ENCODE measurements around the gene FAIM. TPM values are rescaled to one million over a fixed set of nuclear protein-coding genes. Genes with fewer than 3 reads are reported as not detected.

Gene FAIM
- total and polyA plus RNA-seq, 2 donors = 16.5 to 23.1 TPM

DNA sequence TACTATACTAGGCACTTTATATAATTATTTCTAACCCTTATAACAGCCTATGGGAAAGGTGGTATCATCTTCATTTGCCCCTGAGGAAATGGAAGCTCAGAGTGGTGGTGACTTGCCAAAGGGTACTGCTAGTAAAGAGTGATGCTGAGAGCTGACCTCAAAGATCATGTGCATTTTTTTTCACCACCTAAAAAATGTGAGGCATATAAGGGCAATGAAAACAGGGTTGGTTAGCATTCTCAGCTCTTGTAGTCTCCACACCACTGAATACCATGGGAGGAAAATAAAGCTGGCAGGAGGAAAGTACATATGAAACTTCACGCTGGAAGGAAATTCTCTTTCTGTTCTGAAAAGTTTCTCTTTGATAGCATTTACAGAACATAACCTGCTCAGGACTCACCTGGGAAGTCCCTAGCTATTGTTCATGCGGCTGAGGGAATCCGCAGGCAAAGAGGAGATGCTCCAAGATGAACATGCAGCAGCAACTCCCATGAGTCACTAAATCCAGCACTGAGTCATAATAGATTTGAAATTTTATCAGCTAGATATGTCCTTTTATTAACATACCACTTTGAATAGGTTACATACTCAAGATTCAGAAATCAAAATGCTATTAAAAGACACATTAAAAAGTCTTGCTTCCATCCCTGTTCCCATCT is 17.3 kb downstream of the FAIM start:
- 91% methylated on average over 3 of the region's 3 CpGs for WGBS
- Histone ChIP-seq H3K4me1 (ENCODE audit: insufficient read depth) (no peaks in the 10 kb centered on the region), H3K4me3 (ENCODE audit: low read depth, low read length) (no peak overlapping the region), H3K27ac (ENCODE audit: low read depth) (no peak overlapping the region), H3K36me3 (ENCODE audit: insufficient read depth) (peaks cover 2% of the 10 kb centered on the region)
- no peak for DNase-seq (ENCODE audit: extremely low spot score)

DNA sequence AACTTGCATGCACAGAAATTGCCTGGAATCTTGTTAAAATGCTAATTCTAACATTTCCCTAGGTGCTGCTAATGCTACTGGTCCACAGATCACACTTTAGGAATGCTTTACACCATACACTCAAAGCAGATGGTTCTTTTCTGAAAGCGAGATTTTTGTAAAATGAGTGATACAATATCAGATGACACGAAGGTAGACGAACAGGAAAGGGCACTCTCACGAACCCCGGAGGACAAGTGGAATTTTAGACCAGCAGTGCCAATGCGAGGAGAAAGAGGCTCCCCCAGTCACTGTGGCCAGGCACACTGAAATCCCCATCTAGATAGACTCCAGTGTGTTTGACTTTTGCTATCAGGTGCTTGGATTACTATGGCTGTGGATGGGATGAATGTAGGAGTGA is 21.0 kb downstream of the FAIM start:
- no peaks in the 10 kb centered on the region for H3K4me1 ChIP-seq (ENCODE audit: insufficient read depth)
- no peak for DNase-seq (ENCODE audit: extremely low spot score)
- no peak overlapping the region for H3K4me3 ChIP-seq (ENCODE audit: low read depth, low read length)
- WGBS = 74% methylated on average over 6 of the region's 6 CpGs
- H3K27ac ChIP-seq (ENCODE audit: low read depth) = no peak overlapping the region
- peaks cover 4% of the 10 kb centered on the region for H3K36me3 ChIP-seq (ENCODE audit: insufficient read depth)

DNA sequence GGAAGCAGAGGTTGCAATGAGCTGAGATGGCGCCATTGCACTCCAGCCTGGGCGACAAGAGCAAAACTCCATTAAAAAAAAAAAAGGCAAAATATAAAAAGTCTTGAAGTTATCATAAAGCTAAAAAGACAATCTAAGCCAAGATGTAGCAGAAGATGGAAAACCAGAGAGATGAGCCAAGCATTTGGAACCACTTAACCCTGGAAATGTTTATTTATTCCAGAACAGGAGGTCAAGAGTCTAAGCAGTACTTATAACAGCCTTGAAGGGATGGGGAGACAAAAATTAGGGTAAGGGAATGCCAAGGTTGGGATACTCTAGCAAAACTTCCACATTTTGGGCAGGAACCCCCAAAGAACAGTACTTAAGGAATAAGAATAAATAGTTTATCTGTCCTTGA is 30.1 kb downstream of the FAIM start:
- no peak overlapping the region for H3K4me3 ChIP-seq (ENCODE audit: low read depth, low read length)
- H3K4me1 ChIP-seq (ENCODE audit: insufficient read depth) = no peaks in the 10 kb centered on the region
- H3K36me3 ChIP-seq (ENCODE audit: insufficient read depth) = peaks cover under 1% of the 10 kb centered on the region
- no peak overlapping the region for H3K27ac ChIP-seq (ENCODE audit: low read depth)
- no peak for DNase-seq (ENCODE audit: extremely low spot score)
- 89% methylated on average over 2 of the region's 2 CpGs for WGBS

DNA sequence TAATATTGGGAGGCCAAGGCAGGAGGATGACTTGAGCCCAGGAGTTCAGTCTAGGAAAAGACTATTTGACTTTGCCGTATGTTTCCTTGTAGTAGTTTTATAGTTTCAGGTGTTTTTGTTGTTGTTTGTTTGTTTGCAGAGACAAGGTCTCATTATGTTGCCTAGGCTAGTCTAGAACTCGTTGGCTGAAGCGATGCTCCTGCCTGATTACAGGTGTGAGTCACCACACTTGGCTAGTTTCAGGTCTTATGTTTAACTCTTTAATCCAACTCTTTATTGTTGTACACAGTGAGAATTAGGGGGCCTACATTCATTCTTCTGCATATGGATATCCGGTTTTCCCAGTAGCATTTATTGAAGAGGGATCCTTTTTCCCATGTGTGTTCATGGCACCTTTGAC is 32.0 kb downstream of the FAIM start:
- no peaks in the 10 kb centered on the region for H3K4me1 ChIP-seq (ENCODE audit: insufficient read depth)
- WGBS = 83% methylated on average over 4 of the region's 4 CpGs
- no peak overlapping the region for H3K27ac ChIP-seq (ENCODE audit: low read depth)
- H3K4me3 ChIP-seq (ENCODE audit: low read depth, low read length) = no peak overlapping the region
- no peak for DNase-seq (ENCODE audit: extremely low spot score)
- no peaks in the 10 kb centered on the region for H3K36me3 ChIP-seq (ENCODE audit: insufficient read depth)

DNA sequence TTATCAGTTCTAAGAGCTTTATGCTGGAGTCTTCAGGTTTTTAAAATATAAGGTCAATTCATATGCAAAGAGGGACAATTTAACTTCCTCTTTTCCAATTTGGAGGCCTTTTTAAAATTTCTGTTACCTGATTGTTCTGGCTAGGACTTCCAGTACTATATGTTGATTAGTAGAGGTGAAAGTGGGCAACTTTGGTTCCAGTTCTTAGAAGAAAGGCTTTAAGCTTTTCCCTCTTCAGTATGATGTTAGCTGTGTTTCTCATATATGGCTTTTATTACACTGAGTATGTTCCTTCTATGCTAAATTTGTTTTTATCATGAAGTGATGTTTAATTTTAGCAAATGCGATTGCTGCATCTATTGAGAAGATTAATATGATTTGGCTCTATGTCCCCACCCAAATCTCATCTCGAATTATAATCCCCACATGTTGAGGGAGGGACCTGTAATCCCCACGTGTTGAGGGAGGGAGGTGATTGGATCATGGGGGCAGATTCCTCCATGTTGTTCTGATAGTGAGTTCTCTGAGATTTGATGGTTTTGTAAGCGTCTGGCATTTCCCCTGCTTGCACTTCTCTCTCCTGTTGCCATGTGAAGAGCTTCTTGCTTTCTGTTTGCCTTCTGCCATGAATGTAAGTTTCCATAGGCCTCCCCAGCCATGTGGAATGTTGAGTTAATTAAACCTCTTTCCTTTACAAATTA is 33.8 kb downstream of the FAIM start:
- Histone ChIP-seq H3K36me3 (ENCODE audit: insufficient read depth) (no peaks in the 10 kb centered on the region), H3K27ac (ENCODE audit: low read depth) (no peak overlapping the region), H3K4me1 (ENCODE audit: insufficient read depth) (no peaks in the 10 kb centered on the region), H3K4me3 (ENCODE audit: low read depth, low read length) (no peak overlapping the region)
- no peak for DNase-seq (ENCODE audit: extremely low spot score)
- 81% methylated on average over 4 of the region's 4 CpGs for WGBS

DNA sequence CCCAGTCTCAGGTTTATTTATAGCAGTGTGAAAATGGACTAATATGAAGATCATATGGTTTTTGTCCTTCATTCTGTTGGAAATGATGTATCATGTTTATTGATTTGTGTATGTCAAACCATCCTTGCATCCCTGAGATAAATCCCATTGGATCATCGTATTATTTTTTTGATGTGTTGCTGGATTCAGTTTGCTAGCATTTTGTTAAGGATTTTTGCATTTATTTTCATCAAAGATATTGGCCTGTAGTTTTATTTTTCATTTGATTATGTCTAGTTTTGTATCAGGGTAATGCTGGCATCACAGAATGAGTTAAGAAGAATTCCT is 34.3 kb downstream of the FAIM start:
- H3K27ac ChIP-seq (ENCODE audit: low read depth) = no peak overlapping the region
- H3K36me3 ChIP-seq (ENCODE audit: insufficient read depth) = no peaks in the 10 kb centered on the region
- H3K4me1 ChIP-seq (ENCODE audit: insufficient read depth) = no peaks in the 10 kb centered on the region
- WGBS = 96% methylated on average over 1 of the region's 1 CpG
- no peak overlapping the region for H3K4me3 ChIP-seq (ENCODE audit: low read depth, low read length)
- DNase-seq (ENCODE audit: extremely low spot score) = no peak

DNA sequence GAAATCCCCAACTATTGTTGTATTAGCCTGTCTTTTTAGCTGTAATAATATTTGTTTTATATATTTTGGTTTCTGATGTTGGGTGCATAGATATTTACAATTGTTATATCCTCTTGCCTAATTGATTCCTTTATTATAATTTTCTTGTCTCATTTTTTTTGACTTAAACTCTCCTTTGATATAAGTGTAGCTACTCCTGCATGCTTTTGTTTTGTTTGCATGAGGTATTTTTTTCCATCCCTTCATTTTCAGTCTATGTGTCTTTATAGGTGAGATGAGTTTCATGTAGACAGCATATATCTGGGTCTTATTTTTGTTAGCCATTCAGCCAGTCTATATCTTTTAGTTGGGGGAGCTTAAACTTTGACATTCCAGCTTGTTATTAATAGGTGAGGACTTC is 37.4 kb downstream of the FAIM start:
- no peaks in the 10 kb centered on the region for H3K4me1 ChIP-seq (ENCODE audit: insufficient read depth)
- no peak overlapping the region for H3K4me3 ChIP-seq (ENCODE audit: low read depth, low read length)
- peaks cover 3% of the 10 kb centered on the region for H3K36me3 ChIP-seq (ENCODE audit: insufficient read depth)
- no peak for DNase-seq (ENCODE audit: extremely low spot score)
- H3K27ac ChIP-seq (ENCODE audit: low read depth) = no peak overlapping the region

DNA sequence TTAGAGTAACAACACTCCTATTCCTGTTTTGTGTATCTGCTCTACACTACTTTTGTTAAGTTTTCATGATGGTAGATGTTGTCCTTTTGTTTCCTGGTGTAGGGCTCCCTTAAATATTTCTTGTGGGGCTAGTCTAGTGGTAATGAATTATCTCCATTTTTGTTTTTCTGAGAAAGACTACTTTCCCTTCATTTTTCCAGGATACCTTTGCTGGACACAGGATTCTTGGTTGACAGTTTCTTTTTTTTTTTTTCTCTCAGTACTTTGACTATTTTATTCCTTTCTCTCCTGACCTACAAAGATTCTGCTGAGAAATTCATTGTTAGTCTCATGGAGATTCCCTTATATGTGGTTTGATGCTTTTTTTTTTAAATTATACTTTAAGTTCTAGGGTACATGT is 37.9 kb downstream of the FAIM start:
- H3K4me3 ChIP-seq (ENCODE audit: low read depth, low read length) = no peak overlapping the region
- peaks cover 5% of the 10 kb centered on the region for H3K36me3 ChIP-seq (ENCODE audit: insufficient read depth)
- DNase-seq (ENCODE audit: extremely low spot score) = no peak
- H3K4me1 ChIP-seq (ENCODE audit: insufficient read depth) = no peaks in the 10 kb centered on the region
- no peak overlapping the region for H3K27ac ChIP-seq (ENCODE audit: low read depth)

DNA sequence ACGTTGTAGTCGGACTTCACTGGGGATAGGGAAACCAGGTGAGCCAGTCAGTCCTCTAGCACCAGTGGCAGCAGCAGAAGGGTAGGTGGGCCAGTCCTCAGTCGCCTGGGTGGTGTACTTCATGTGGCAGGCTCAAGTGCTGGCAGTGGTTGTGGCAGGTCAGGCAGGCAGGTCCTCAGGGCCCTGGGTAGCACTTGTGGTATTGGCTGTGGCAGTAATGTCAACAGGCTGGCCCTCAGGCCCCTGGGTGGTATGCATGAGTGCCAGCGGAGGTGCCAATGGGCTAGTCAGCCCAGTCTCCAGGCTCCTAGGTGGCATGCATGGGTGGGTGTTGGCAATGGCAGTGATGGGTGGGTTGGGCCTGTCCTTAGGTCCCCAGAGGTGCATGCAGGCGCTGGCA is 40.6 kb downstream of the FAIM start:
- WGBS = 98% methylated on average over 5 of the region's 5 CpGs
- Histone ChIP-seq H3K4me1 (ENCODE audit: insufficient read depth) (no peaks in the 10 kb centered on the region), H3K27ac (ENCODE audit: low read depth) (no peak overlapping the region), H3K4me3 (ENCODE audit: low read depth, low read length) (no peak overlapping the region), H3K36me3 (ENCODE audit: insufficient read depth) (peaks cover 5% of the 10 kb centered on the region)
- DNase-seq (ENCODE audit: extremely low spot score) = no peak

DNA sequence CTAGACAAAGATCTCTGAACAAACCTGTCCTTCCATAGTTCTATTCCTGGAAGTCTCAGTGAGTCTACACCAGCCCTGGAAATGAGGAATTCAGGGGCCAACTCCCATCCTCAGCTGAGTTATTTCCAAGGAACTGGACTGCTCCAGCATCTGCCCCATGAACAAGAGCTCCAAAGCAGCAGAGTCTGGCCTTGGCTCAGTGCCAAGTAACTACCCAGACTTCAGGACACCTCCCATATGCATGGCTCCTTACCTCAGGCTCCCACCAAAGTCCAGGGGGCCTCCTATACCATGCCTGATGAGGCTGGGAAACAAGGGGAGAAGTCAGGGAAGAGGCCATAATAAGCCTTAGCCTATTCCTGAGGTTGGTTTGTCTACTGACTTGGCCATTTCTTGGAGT is 45.0 kb downstream of the FAIM start:
- Histone ChIP-seq H3K27ac (ENCODE audit: low read depth) (no peak overlapping the region), H3K4me1 (ENCODE audit: insufficient read depth) (no peaks in the 10 kb centered on the region), H3K36me3 (ENCODE audit: insufficient read depth) (peaks cover 9% of the 10 kb centered on the region), H3K4me3 (ENCODE audit: low read depth, low read length) (no peak overlapping the region)
- no peak for DNase-seq (ENCODE audit: extremely low spot score)

DNA sequence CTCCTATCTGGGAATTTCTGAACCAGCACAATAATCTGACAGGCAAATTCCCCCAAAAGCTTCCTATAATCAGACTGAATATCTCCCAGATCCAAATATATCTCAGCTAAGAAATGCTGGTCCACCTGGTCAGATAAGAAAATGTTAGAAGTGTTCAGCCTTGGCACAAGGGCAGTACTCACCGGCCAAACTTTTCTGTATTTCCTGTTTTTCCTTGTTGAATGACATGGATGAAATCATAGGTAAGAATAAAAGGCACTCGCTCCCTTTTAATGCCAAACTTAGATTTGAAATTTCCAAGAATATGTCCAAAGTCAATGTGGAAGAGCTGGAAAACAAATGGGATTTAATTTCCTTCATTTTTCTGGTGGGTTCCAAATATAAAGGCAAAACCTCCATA is 48.9 kb downstream of the FAIM start:
- peaks cover 7% of the 10 kb centered on the region for H3K36me3 ChIP-seq (ENCODE audit: insufficient read depth)
- no peak overlapping the region for H3K27ac ChIP-seq (ENCODE audit: low read depth)
- no peaks in the 10 kb centered on the region for H3K4me1 ChIP-seq (ENCODE audit: insufficient read depth)
- no peak for DNase-seq (ENCODE audit: extremely low spot score)
- no peak overlapping the region for H3K4me3 ChIP-seq (ENCODE audit: low read depth, low read length)
- WGBS = 88% methylated on average over 2 of the region's 2 CpGs

DNA sequence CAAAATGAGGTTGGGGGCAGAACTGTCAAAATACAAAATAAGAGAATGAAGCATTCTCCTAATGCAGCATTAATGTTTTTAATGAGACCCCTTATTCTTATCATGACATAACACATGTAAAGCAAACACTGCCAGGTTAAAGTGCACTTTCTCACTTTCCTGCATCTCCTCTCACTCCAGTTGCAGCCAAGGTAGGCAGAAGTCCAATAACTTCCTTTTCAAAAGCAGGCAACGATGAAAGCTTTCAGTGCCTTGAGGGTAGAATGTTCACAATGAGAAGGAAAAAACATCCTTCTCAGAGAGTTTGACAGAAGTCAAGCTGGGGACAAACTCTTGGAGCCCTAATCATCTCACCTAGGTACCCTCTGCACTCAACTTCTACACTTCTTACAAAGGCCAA is 59.5 kb downstream of the FAIM start:
- WGBS = 73% methylated on average over 1 of the region's 1 CpG
- H3K36me3 ChIP-seq (ENCODE audit: insufficient read depth) = peaks cover 4% of the 10 kb centered on the region
- no peaks in the 10 kb centered on the region for H3K4me1 ChIP-seq (ENCODE audit: insufficient read depth)
- DNase-seq (ENCODE audit: extremely low spot score) = no peak
- no peak overlapping the region for H3K27ac ChIP-seq (ENCODE audit: low read depth)
- no peak overlapping the region for H3K4me3 ChIP-seq (ENCODE audit: low read depth, low read length)

DNA sequence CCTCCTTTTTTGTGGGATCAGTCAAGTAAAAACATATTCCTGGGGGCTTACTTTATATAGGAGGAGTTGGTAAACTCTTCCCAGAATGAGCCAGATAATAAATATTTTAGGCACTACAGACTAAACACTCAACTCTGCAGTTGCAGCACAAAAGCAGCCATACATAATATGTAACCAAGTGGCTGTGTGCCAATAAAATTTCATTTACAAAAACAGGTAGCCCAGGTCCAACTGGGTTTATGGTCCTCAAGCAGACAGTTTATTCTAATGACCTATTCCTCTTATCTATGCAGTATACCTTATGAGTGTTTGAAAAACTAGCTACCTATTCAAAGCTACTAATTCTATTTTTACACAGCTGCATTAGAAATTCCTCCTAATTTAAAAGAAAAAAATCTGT is 61.8 kb downstream of the FAIM start:
- no peak for DNase-seq (ENCODE audit: extremely low spot score)
- no peaks in the 10 kb centered on the region for H3K4me1 ChIP-seq (ENCODE audit: insufficient read depth)
- H3K36me3 ChIP-seq (ENCODE audit: insufficient read depth) = peaks cover 3% of the 10 kb centered on the region

DNA sequence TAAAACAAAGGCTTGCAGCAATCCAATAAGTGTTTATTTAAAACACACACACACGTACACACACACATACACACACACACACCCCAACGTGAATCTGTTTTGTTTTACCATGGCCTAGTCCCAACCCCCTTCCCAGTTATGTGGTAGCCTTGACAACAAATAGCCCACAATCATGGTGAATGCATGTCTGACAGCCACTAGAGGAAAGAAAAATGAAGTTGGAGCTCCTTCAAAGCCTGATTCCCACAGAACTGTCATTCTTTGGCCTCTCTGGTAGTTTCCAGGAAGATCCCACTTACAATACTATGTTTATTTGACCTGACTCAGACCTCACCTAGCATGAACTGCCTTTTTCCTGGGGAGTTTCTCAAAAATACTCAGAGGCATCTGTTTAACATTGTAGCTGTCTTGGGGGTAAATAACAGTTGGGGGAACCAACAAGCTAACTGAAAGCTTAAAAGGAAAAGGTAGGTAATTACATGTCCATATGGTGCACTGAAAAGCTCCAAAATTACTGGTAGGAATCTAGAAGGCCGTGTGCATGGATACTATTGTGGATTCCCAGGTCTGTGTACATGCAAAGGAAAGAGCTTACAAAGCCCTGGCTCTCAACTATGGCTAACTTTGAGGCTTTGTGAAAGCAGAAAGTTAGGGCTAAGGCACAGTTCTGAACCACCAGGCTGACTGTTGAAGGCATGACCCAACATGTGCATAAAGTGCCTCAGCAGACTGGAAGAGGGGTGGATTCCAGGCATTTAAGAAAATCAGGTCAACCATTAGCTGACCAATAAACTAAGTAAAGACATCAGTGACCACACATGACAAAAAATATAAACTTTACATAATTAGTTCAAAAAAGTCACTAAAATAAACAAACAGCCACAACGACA is 65.3 kb downstream of the FAIM start:
- H3K4me3 ChIP-seq (ENCODE audit: low read depth, low read length) = no peak overlapping the region
- 65% methylated on average over 4 of the region's 4 CpGs for WGBS
- no peaks in the 10 kb centered on the region for H3K36me3 ChIP-seq (ENCODE audit: insufficient read depth)
- no peak overlapping the region for H3K27ac ChIP-seq (ENCODE audit: low read depth)
- no peaks in the 10 kb centered on the region for H3K4me1 ChIP-seq (ENCODE audit: insufficient read depth)
- no peak for DNase-seq (ENCODE audit: extremely low spot score)

More for the DNA sequence above, 61.8 kb downstream of the FAIM start:
- H3K27ac ChIP-seq (ENCODE audit: low read depth) = no peak overlapping the region
- H3K4me3 ChIP-seq (ENCODE audit: low read depth, low read length) = no peak overlapping the region

All from urinary bladder (tissue), 4 donors.